HCT116 (cell line): ENCODE results near the gene ART5.

Experiments
- EGR1 ChIP-seq: IDR thresholded peaks from 2 replicates; pipeline ENCODE4 v1.6.1; 2012; ENCODE audit warnings: low read depth
- EZH2 ChIP-seq: fragments of 200-600 bp; sonication (generic); IDR thresholded peaks from 2 replicates; pipeline ENCODE4 v1.6.1; 2017; ENCODE audit warnings: antibody characterized with exemption, mixed run types
- EZH2phosphoT487 ChIP-seq: fragments of 200-600 bp; IDR thresholded peaks from 2 replicates; pipeline ENCODE4 v1.6.1; 2018; ENCODE audit warnings: antibody characterized with exemption, borderline replicate concordance
- FOSL1 ChIP-seq: IDR thresholded peaks from 2 replicates; pipeline ENCODE4 v1.6.1; 2012; ENCODE audit warnings: low read depth
- JUND ChIP-seq: IDR thresholded peaks from 2 replicates; pipeline ENCODE4 v1.6.1; 2012
- POLR2A ChIP-seq: IDR thresholded peaks from 2 replicates; pipeline ENCODE4 v1.7.0; 2011; ENCODE audit warnings: borderline replicate concordance; ENCODE audit not compliant: insufficient read depth, insufficient read length; ENCODE audit errors: extremely low read depth
- POLR2AphosphoS5 ChIP-seq: IDR thresholded peaks from 2 replicates; pipeline ENCODE4 v1.6.1; 2011; ENCODE audit warnings: mild to moderate bottlenecking, low read depth, low read length, moderate library complexity
- RAD21 ChIP-seq: IDR thresholded peaks from 2 replicates; pipeline ENCODE4 v1.6.1; 2012; ENCODE audit warnings: low read depth, mild to moderate bottlenecking
- TCF7L2 ChIP-seq: IDR thresholded peaks from 2 replicates; pipeline ENCODE4 v1.7.0; 2011; ENCODE audit warnings: borderline replicate concordance, inconsistent platforms; ENCODE audit not compliant: insufficient read depth, insufficient read length; ENCODE audit errors: extremely low read depth
- ZNF274 ChIP-seq: fragments of 200-500 bp; sonication (Bioruptor generic); IDR thresholded peaks from 2 replicates; pipeline ENCODE4 v1.6.1; 2014; ENCODE audit warnings: mild to moderate bottlenecking, low read depth, low read length, inconsistent platforms
- TF ChIP-seq, protein P1 (sequence below), 3 experiments: fragments of 200-600 bp in 1 of 3; sonication (generic) in 1 of 3; IDR thresholded peaks in 2 of 3; conservative IDR thresholded peaks in 1 of 3; 2 replicates each; pipeline ENCODE4 v1.5.1; 2012 to 2017; ENCODE audit warnings: low read depth in 2 of 3, low read length in 2 of 3, antibody characterized with exemption in 1 of 3, borderline replicate concordance in 1 of 3, control low read depth in 1 of 3, mild to moderate bottlenecking in 1 of 3, mixed read lengths in 1 of 3, mixed run types in 1 of 3, moderate library complexity in 1 of 3; ENCODE audit not compliant: insufficient read depth in 1 of 3
- TF ChIP-seq, protein P2 (sequence below): IDR thresholded peaks from 2 replicates; pipeline ENCODE4 v1.6.1; 2012
- TF ChIP-seq, protein P3 (sequence below): IDR thresholded peaks from 2 replicates; pipeline ENCODE4 v1.6.1; 2012; ENCODE audit warnings: low read depth

DNA sequence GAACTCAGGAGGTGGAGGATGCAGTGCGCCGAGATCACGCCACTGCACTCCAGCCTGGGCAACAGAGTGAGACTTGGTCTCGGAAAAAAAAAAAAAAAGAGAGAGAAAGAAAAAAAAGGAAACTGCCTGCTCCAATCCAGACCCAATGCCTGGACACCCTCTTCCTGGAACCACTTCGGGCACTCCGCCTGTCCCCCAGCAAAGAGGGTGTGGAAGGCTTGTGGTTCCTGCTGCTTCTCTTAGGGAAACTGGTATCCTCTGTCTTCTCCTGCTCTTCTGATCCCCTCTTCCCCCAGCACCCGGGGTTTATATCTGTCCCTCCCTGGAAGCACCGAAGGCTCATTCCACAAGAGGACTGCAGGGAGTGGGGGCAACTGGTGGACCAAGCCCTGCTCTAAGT, 16.5 kb upstream of the ART5 start:
- TF ChIP-seq, protein P1, sequence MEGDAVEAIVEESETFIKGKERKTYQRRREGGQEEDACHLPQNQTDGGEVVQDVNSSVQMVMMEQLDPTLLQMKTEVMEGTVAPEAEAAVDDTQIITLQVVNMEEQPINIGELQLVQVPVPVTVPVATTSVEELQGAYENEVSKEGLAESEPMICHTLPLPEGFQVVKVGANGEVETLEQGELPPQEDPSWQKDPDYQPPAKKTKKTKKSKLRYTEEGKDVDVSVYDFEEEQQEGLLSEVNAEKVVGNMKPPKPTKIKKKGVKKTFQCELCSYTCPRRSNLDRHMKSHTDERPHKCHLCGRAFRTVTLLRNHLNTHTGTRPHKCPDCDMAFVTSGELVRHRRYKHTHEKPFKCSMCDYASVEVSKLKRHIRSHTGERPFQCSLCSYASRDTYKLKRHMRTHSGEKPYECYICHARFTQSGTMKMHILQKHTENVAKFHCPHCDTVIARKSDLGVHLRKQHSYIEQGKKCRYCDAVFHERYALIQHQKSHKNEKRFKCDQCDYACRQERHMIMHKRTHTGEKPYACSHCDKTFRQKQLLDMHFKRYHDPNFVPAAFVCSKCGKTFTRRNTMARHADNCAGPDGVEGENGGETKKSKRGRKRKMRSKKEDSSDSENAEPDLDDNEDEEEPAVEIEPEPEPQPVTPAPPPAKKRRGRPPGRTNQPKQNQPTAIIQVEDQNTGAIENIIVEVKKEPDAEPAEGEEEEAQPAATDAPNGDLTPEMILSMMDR (IDR thresholded peaks at IDR 0.05 in 2 of 3, conservative IDR thresholded peaks at IDR 0.05 in 1 of 3; ENCODE audit: borderline replicate concordance in 1 of 3, insufficient read depth in 1 of 3, low read depth in 2 of 3, low read length in 2 of 3): no peak
- TF ChIP-seq, protein P2, sequence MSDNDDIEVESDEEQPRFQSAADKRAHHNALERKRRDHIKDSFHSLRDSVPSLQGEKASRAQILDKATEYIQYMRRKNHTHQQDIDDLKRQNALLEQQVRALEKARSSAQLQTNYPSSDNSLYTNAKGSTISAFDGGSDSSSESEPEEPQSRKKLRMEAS: no peak
- TF ChIP-seq, protein P3, sequence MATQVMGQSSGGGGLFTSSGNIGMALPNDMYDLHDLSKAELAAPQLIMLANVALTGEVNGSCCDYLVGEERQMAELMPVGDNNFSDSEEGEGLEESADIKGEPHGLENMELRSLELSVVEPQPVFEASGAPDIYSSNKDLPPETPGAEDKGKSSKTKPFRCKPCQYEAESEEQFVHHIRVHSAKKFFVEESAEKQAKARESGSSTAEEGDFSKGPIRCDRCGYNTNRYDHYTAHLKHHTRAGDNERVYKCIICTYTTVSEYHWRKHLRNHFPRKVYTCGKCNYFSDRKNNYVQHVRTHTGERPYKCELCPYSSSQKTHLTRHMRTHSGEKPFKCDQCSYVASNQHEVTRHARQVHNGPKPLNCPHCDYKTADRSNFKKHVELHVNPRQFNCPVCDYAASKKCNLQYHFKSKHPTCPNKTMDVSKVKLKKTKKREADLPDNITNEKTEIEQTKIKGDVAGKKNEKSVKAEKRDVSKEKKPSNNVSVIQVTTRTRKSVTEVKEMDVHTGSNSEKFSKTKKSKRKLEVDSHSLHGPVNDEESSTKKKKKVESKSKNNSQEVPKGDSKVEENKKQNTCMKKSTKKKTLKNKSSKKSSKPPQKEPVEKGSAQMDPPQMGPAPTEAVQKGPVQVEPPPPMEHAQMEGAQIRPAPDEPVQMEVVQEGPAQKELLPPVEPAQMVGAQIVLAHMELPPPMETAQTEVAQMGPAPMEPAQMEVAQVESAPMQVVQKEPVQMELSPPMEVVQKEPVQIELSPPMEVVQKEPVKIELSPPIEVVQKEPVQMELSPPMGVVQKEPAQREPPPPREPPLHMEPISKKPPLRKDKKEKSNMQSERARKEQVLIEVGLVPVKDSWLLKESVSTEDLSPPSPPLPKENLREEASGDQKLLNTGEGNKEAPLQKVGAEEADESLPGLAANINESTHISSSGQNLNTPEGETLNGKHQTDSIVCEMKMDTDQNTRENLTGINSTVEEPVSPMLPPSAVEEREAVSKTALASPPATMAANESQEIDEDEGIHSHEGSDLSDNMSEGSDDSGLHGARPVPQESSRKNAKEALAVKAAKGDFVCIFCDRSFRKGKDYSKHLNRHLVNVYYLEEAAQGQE: no peak
- TF ChIP-seq POLR2A: no peak
- no peak for TF ChIP-seq POLR2AphosphoS5
- TF ChIP-seq RAD21: no peak
- no peak for TF ChIP-seq EZH2
- TF ChIP-seq JUND: no peak
- no peak for TF ChIP-seq EZH2phosphoT487
- no peak for TF ChIP-seq FOSL1
- TF ChIP-seq TCF7L2: no peak
- no peak for TF ChIP-seq EGR1
- TF ChIP-seq ZNF274: no peak
